H1 (cell line): Measurements from ENCODE around the gene BRIP1. TPM values are rescaled to one million over a fixed set of nuclear protein-coding genes. Genes with fewer than 3 reads are reported as not detected.

Experiments
- CREB1 ChIP-seq: IDR thresholded peaks from 2 replicates; pipeline ENCODE4 v1.6.1; 2012; ENCODE audit warnings: inconsistent platforms
- EGR1 ChIP-seq: IDR thresholded peaks from 2 replicates; pipeline ENCODE4 v1.6.1; 2011; ENCODE audit warnings: low read depth, low read length, borderline replicate concordance
- KDM1A ChIP-seq: fragments of 200-600, 300-600 bp; sonication (generic); IDR thresholded peaks from 2 replicates; pipeline ENCODE4 v1.7.1; 2016; ENCODE audit warnings: mild to moderate bottlenecking, low read length, borderline replicate concordance
- PHF8 ChIP-seq: fragments of 200-600 bp; sonication (generic); conservative IDR thresholded peaks from 2 replicates; pipeline ENCODE4 v1.7.1; 2012; ENCODE audit warnings: low read depth, mild to moderate bottlenecking, inconsistent platforms, low read length, moderate library complexity
- RBBP5 ChIP-seq: IDR thresholded peaks from 2 replicates; pipeline ENCODE4 v1.7.1; 2012; ENCODE audit warnings: low read depth, mild to moderate bottlenecking, inconsistent platforms, low read length, moderate library complexity, borderline replicate concordance
- polyA plus RNA-seq, 7 experiments: library from polyadenylated mRNA; depleted of rRNA in 3 of 7; stranded (reverse) in 5 of 7; unstranded in 2 of 7; fragments of >200 nt in 5 of 7; fragments of 200-250 nt in 2 of 7; gene quantifications; 1 replicate in 5 of 7; 2 replicates in 1 of 7; 4 replicates in 1 of 7; pipeline versions ENCODE4 v1.2.1 to v1.2.3, GENCODE V29; 2011 to 2013; ENCODE audit warnings: missing spikeins in 2 of 7, mixed read lengths in 2 of 7
- total RNA-seq: library from RNA; stranded (reverse); fragmentation: NEBNext Ultra II Directional; extraction: Animal tissue kit (Norgen Biotek cat#: 25700); gene quantifications from 2 replicates; pipeline ENCODE4 v1.2.1, GENCODE V29; 2021
- TF ChIP-seq, protein P1 (sequence below), 3 experiments: IDR thresholded peaks; 1 replicate in 2 of 3; 2 replicates in 1 of 3; pipeline versions ENCODE4 v1.5.1 to v1.6.1; 2011; ENCODE audit warnings: low read length in 3 of 3, mild to moderate bottlenecking in 3 of 3, inconsistent platforms in 2 of 3, low read depth in 1 of 3, moderate library complexity in 1 of 3; ENCODE audit not compliant: insufficient read depth in 1 of 3; ENCODE audit errors: control extremely low read depth in 1 of 3
- TF ChIP-seq, protein P2 (sequence below): IDR thresholded peaks from 2 replicates; pipeline ENCODE4 v1.6.1; 2011; ENCODE audit warnings: low read length, improper control_type of control experiment
- TF ChIP-seq, protein P3 (sequence below): IDR thresholded peaks from 2 replicates; pipeline ENCODE4 v1.6.1; 2012; ENCODE audit warnings: inconsistent platforms

Gene BRIP1
- total and polyA plus RNA-seq, 2 of the 8 experiments (the other 6 are each of a cell fraction or from before 2014, with no cell fraction given): 5.8 to 19.2 TPM

DNA sequence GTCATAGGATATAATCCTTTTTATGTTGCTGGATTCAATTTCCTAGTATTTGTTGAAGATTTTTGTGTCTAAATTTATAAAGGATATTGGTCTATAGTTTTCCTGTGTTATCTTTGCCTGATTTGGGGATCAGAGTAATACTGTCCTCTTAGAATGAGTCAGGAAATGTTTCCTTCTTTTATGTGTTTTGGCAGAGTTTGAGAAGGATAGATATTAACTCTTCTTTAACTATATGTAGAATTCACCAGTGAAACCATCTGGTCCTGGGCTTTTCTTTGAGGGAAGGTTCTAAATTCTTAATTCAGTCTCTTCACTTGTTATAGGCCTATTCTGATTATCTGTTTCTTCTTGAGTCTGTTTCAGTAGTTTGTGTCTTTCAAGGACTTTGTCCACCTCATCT lies 206.0 kb downstream of the BRIP1 start (continued):
- TF ChIP-seq, protein P1, sequence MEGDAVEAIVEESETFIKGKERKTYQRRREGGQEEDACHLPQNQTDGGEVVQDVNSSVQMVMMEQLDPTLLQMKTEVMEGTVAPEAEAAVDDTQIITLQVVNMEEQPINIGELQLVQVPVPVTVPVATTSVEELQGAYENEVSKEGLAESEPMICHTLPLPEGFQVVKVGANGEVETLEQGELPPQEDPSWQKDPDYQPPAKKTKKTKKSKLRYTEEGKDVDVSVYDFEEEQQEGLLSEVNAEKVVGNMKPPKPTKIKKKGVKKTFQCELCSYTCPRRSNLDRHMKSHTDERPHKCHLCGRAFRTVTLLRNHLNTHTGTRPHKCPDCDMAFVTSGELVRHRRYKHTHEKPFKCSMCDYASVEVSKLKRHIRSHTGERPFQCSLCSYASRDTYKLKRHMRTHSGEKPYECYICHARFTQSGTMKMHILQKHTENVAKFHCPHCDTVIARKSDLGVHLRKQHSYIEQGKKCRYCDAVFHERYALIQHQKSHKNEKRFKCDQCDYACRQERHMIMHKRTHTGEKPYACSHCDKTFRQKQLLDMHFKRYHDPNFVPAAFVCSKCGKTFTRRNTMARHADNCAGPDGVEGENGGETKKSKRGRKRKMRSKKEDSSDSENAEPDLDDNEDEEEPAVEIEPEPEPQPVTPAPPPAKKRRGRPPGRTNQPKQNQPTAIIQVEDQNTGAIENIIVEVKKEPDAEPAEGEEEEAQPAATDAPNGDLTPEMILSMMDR (IDR thresholded peaks at IDR 0.05; ENCODE audit: control extremely low read depth in 1 of 3, insufficient read depth in 1 of 3, low read depth in 1 of 3, low read length in 3 of 3): no peak
- TF ChIP-seq, protein P2, sequence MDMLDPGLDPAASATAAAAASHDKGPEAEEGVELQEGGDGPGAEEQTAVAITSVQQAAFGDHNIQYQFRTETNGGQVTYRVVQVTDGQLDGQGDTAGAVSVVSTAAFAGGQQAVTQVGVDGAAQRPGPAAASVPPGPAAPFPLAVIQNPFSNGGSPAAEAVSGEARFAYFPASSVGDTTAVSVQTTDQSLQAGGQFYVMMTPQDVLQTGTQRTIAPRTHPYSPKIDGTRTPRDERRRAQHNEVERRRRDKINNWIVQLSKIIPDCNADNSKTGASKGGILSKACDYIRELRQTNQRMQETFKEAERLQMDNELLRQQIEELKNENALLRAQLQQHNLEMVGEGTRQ: no peak
- TF ChIP-seq CREB1: no peak
- TF ChIP-seq EGR1: no peak
- TF ChIP-seq, protein P3, sequence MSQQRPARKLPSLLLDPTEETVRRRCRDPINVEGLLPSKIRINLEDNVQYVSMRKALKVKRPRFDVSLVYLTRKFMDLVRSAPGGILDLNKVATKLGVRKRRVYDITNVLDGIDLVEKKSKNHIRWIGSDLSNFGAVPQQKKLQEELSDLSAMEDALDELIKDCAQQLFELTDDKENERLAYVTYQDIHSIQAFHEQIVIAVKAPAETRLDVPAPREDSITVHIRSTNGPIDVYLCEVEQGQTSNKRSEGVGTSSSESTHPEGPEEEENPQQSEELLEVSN: no peak
- no peak for TF ChIP-seq RBBP5
- no peak for TF ChIP-seq KDM1A
- TF ChIP-seq PHF8: no peak
